ENCODE results near the gene USP33.
A peak's percentile ranks its signal among the peaks of the same experiment; 100 is the strongest.

DNA sequence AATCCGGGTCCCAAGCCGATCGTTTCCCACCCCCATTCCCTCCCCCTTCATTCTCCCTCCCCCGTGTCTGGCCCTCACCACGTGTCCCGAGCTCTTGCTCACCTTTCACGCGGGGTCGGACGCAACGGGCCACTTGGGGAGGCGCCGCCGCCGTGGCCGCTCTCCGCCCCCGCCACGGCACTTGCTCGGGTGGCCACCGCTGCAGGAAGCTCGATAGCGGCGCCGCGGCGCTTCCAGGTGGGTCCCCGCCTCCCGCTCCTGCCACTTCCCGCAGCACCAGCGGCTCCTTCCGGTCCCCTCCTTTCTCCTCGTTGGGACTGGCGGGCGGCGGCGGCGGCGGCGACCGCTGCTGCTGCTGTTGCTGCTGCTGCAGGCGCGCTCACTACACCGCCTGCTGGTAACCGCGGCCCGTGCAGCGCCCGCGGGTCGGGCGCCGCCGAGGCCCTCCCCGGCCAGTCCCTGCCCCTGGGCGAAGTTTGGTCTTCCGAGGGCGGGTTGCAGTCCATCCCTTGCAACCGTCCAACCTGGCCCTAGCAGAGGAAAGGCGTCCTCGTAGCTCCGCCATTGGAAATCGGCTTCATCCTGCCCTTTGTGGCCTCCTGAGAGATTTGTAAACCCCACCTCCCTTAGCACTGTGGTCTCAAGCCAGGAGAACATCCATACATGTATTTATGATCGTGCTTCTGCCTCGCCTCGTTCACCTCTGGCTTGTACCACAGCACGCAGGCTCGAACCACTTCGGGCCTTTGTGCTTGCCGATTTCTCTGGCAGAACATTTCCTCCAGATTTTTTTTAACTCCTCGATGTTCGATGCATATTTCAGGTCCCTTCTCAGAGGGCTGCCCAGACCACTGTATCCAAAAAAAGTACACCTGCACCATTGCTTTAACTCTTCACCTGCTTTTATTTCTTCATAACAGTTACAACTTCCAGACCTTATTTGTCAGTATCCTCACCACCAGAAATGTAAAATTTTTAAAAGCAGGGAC is 76.2 kb downstream of the USP33 start:
- peak; percentile 31 for TF ChIP-seq POLR2A (IDR thresholded peaks at IDR 0.05)
- TF ChIP-seq, protein P1, sequence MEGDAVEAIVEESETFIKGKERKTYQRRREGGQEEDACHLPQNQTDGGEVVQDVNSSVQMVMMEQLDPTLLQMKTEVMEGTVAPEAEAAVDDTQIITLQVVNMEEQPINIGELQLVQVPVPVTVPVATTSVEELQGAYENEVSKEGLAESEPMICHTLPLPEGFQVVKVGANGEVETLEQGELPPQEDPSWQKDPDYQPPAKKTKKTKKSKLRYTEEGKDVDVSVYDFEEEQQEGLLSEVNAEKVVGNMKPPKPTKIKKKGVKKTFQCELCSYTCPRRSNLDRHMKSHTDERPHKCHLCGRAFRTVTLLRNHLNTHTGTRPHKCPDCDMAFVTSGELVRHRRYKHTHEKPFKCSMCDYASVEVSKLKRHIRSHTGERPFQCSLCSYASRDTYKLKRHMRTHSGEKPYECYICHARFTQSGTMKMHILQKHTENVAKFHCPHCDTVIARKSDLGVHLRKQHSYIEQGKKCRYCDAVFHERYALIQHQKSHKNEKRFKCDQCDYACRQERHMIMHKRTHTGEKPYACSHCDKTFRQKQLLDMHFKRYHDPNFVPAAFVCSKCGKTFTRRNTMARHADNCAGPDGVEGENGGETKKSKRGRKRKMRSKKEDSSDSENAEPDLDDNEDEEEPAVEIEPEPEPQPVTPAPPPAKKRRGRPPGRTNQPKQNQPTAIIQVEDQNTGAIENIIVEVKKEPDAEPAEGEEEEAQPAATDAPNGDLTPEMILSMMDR (IDR thresholded peaks at IDR 0.05): peak; percentile 93 to 96 (median 95)

Data from ovary (tissue), 3 donors.